ENCODE results near the gene ANKRD55.
"Not testable (repeated sequence)": the region's sequence is repeated elsewhere in the genome, so short reads cannot be mapped to it uniquely, and the experiment has no call there.

The ANKRD55 gene

DNA sequence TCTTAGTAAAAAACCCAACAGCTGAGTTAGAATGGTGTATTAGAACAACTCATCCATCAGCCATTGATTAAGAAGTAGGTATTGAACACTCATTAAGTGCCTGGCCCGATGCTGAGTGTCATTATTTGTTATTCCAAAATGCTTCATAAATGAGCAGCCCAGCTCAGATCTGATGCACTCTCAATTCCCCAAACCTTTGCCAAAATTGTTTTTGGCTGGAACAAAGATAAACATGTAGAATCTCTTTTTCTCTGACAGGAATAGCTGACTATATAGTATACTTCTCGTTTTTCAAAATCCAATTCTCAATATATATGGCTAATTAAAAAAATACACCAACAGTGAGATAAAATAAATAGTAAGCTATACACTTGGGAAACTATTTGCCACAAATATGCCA lies 20.0 kb upstream of the ANKRD55 start:
- H3K4me3 ChIP-seq (ENCODE audit: low read length): no peak overlapping the region
- TF ChIP-seq, protein P1, sequence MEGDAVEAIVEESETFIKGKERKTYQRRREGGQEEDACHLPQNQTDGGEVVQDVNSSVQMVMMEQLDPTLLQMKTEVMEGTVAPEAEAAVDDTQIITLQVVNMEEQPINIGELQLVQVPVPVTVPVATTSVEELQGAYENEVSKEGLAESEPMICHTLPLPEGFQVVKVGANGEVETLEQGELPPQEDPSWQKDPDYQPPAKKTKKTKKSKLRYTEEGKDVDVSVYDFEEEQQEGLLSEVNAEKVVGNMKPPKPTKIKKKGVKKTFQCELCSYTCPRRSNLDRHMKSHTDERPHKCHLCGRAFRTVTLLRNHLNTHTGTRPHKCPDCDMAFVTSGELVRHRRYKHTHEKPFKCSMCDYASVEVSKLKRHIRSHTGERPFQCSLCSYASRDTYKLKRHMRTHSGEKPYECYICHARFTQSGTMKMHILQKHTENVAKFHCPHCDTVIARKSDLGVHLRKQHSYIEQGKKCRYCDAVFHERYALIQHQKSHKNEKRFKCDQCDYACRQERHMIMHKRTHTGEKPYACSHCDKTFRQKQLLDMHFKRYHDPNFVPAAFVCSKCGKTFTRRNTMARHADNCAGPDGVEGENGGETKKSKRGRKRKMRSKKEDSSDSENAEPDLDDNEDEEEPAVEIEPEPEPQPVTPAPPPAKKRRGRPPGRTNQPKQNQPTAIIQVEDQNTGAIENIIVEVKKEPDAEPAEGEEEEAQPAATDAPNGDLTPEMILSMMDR (conservative IDR thresholded peaks at IDR 0.05; ENCODE audit: low read depth, low read length): no peak
- DNase-seq (ENCODE audit: low read depth): no peak

DNA sequence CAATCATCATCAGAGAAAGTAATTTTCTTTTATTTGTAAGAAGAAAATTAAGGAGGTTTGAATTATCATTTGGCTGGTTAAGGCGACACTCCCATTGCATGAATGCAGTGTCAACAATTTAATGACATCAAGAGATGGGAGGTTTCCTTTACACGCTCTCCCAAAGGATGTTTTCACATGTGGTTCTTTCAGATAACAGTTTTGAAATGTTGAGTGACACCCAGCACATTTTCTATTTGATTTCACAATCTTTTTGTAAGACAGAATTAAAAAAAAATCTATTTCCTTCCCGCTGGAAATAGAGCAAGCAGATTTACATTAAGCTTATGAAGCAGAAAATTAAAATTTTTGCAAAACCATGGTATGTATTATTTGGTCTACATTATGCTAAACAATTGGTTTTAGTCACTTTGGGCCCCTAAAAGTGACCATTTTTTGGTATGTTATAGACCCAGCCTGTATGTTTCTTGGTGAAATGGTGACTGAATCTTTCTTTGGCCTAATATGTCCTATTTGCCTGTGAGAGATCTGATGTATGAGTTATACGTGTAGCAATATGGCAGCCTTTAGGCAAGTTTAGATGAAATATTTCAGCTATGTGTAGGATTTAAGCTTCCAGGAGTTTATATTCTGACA lies 18.9 kb upstream of the ANKRD55 start:
- TF ChIP-seq, protein P1 (conservative IDR thresholded peaks at IDR 0.05; ENCODE audit: low read depth, low read length): no peak
- DNase-seq (ENCODE audit: low read depth): no peak
- H3K4me3 ChIP-seq (ENCODE audit: low read length): no peak overlapping the region

DNA sequence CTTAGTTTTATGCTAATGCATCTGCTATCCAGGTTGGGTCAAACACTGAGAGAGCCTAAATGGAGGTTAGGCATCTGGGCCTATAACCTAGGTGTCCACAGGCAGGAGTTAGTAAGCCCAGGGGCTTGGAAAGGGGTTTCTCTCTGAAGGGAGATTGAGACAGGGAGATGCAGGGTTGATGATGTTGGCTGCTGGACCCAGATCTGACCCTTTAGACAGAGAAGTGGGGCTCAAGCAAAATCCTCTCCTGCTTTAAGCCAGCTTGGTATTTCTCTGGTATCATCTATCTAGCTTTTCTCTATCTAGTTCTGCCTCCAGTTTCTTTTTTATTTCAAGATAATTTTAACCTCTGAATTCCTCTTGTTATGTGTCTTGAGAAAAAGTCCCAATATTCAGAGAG lies 18.3 kb upstream of the ANKRD55 start:
- no peak overlapping the region for H3K4me3 ChIP-seq (ENCODE audit: low read length)
- TF ChIP-seq, protein P1 (conservative IDR thresholded peaks at IDR 0.05; ENCODE audit: low read depth, low read length): no peak
- DNase-seq (ENCODE audit: low read depth): no peak

DNA sequence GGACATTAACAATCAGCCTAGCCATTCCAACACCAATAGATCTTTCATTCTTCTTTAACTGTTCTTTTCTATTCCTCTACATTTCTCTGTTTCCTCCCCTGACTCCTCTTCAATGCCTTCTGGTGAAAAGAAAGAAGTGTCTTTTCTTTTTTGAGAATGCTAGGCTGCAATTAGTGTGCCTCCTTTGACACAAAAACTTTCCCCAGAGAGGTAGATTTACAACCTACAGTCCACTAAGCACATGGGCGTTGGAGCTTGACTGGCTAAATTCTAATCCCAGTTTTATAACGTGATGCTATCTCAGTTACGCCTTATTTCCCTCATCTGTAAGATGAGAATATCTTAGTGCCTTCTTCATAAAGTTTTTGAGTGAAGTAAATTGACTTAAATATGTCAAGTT lies 16.9 kb upstream of the ANKRD55 start:
- no peak overlapping the region for H3K4me3 ChIP-seq (ENCODE audit: low read length)
- DNase-seq (ENCODE audit: low read depth): no peak
- TF ChIP-seq, protein P1 (conservative IDR thresholded peaks at IDR 0.05; ENCODE audit: low read depth, low read length): no peak

DNA sequence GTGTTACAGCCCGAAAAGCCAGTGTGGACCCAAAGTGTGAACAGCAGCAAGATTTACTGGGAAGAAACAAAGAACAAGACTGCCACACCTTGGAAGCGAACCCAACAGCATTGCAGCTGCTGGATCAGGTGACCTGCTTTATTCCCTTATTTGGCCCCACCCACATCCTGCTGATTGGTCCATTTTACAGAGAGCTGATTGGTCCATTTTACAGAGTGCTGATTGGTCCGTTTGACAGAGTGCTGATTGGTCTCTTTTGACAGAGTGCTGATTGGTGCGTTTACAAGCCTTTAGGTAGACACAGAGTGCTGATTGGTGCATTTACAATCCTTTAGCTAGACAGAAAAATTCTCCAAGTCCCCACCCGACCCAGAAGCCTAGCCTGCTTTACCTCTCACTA lies 16.0 kb upstream of the ANKRD55 start:
- H3K4me3 ChIP-seq (ENCODE audit: low read length); DNase-seq (ENCODE audit: low read depth): not testable (repeated sequence)

DNA sequence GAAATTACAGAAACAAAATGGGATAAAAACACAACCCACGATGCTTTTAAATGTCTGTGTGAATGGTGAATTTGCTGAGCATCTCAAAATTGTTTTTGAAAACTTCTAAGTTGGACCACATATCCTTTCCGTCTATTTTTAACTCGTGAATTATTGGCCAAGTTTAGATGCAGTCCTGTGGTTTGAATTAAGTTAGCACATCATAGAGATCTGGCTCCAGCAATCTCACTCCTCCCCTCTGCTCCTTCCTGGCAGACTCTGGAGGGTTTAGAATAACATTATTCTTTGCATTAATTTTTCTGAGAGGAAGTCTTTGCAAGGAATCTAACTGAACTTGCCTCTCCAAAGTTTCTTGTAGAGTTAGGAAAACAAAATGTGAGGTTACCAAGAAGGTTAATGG lies 14.5 kb upstream of the ANKRD55 start:
- TF ChIP-seq, protein P1 (conservative IDR thresholded peaks at IDR 0.05; ENCODE audit: low read depth, low read length): no peak
- no peak overlapping the region for H3K4me3 ChIP-seq (ENCODE audit: low read length)
- DNase-seq (ENCODE audit: low read depth): no peak

DNA sequence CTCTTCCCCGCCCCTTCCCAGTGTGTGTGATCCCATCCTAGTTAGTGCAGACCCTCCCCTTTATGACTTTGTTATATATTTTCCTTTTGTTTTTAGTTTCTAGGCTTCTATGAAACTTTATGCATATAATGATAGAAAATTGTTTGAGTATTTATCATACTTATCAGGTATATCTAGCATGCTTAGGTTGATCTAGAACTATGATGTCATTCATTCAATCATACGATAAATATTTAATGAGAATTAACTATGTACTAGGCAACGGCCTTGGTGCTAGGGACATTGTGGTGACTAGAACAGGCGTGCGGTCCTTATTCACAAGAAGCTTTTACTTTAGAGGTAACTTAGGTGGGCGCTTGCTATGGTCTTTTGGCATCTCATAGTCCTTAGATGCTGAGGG lies 13.6 kb upstream of the ANKRD55 start:
- no peak overlapping the region for H3K4me3 ChIP-seq (ENCODE audit: low read length)
- no peak for DNase-seq (ENCODE audit: low read depth)
- TF ChIP-seq, protein P1 (conservative IDR thresholded peaks at IDR 0.05; ENCODE audit: low read depth, low read length): no peak
